Testis (tissue), 2 donors: ENCODE measurements around the gene CRK.

Source experiments
- POLR2A ChIP-seq: fragments of 450-650 bp; IDR thresholded peaks from one replicate; pipeline ENCODE4 v1.6.1; 2017; ENCODE audit warnings: antibody characterized with exemption, mild to moderate bottlenecking, moderate library complexity
- TF ChIP-seq, protein P1 (sequence below), 3 experiments: fragments of 450-650 bp in 2 of 3; fragments of 200-600 bp in 1 of 3; sonication (generic) in 1 of 3; IDR thresholded peaks; one replicate each; pipeline ENCODE4 v1.5.1; 2016 to 2019; ENCODE audit warnings: antibody characterized with exemption in 3 of 3, mild to moderate bottlenecking in 2 of 3, moderate library complexity in 1 of 3

DNA sequence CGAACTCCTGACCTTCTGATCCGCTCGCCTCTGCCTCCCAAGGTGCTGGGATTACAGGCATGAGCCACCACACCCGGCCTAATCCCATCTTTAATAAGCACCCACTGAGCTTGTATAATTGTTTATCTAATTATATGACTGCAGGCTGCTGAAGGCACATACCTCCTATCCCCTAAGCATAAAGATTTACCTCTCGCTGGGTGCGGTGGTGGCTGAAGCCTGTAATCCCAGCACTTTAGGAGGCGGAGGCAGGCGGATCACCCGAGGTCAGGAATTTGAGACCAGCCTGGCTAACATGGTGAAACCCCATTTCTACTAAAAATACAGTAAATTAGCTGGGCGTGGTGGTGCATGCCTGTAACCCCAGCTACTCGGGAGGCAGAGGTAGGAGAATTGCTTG, 35.9 kb downstream of the CRK start:
- TF ChIP-seq, protein P1, sequence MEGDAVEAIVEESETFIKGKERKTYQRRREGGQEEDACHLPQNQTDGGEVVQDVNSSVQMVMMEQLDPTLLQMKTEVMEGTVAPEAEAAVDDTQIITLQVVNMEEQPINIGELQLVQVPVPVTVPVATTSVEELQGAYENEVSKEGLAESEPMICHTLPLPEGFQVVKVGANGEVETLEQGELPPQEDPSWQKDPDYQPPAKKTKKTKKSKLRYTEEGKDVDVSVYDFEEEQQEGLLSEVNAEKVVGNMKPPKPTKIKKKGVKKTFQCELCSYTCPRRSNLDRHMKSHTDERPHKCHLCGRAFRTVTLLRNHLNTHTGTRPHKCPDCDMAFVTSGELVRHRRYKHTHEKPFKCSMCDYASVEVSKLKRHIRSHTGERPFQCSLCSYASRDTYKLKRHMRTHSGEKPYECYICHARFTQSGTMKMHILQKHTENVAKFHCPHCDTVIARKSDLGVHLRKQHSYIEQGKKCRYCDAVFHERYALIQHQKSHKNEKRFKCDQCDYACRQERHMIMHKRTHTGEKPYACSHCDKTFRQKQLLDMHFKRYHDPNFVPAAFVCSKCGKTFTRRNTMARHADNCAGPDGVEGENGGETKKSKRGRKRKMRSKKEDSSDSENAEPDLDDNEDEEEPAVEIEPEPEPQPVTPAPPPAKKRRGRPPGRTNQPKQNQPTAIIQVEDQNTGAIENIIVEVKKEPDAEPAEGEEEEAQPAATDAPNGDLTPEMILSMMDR (IDR thresholded peaks at IDR 0.05), result no peak
- no peak for TF ChIP-seq POLR2A
